Mesenchymal stem cell (in vitro differentiated cells and primary cell): ENCODE data around the gene G6PC1.
"Not testable (repeated sequence)": the region's sequence is repeated elsewhere in the genome, so short reads cannot be mapped to it uniquely, and the experiment has no call there.

ENCODE experiments used
- DNase-seq: peaks from one replicate; pipeline ENCODE4 v3.0.0-alpha.2; 2013
- H2AFZ ChIP-seq: one replicate; pipeline ENCODE4 v1.6.1; 2013; ENCODE audit warnings: low read depth, mild to moderate bottlenecking, control low read depth, inconsistent platforms, low read length, moderate library complexity
- H2AK5ac ChIP-seq: 2 replicates; pipeline ENCODE4 v1.6.1; 2013; ENCODE audit warnings: low read length, moderate library complexity, mild to moderate bottlenecking, inconsistent platforms; ENCODE audit not compliant: severe bottlenecking
- H2BK120ac ChIP-seq: one replicate; pipeline ENCODE4 v1.6.1; 2013; ENCODE audit warnings: low read depth, mild to moderate bottlenecking, inconsistent platforms, low read length, moderate library complexity
- H2BK12ac ChIP-seq, 2 experiments: one replicate each; pipeline ENCODE4 v1.6.1; 2013; ENCODE audit warnings: inconsistent platforms in 2 of 2, low read length in 2 of 2, mild to moderate bottlenecking in 2 of 2, moderate library complexity in 2 of 2, control low read depth in 1 of 2
- H2BK15ac ChIP-seq: one replicate; pipeline ENCODE4 v1.6.1; 2013; ENCODE audit warnings: mild to moderate bottlenecking, low read depth, inconsistent platforms; ENCODE audit not compliant: poor library complexity, severe bottlenecking
- H2BK5ac ChIP-seq: 2 replicates; pipeline ENCODE4 v1.6.1; 2013; ENCODE audit warnings: low read depth, mild to moderate bottlenecking, low read length, control low read depth, inconsistent platforms; ENCODE audit not compliant: poor library complexity, severe bottlenecking
- H3K14ac ChIP-seq, 2 experiments: one replicate each; pipeline ENCODE4 v1.6.1; 2013; ENCODE audit warnings: inconsistent platforms in 2 of 2, low read length in 2 of 2, control low read depth in 1 of 2, mild to moderate bottlenecking in 1 of 2, moderate library complexity in 1 of 2
- H3K18ac ChIP-seq, 2 experiments: one replicate each; pipeline ENCODE4 v1.6.1; 2013; ENCODE audit warnings: inconsistent platforms in 2 of 2, low read length in 2 of 2, control low read depth in 1 of 2, low read depth in 1 of 2, mild to moderate bottlenecking in 1 of 2
- H3K23ac ChIP-seq, 2 experiments: one replicate each; pipeline ENCODE4 v1.6.1; 2013; ENCODE audit warnings: inconsistent platforms in 2 of 2, low read length in 2 of 2, mild to moderate bottlenecking in 2 of 2, moderate library complexity in 2 of 2, control low read depth in 1 of 2
- H3K27ac ChIP-seq: 2 replicates; pipeline ENCODE4 v1.5.1; 2013; ENCODE audit warnings: mild to moderate bottlenecking, moderate library complexity, low read length, control low read depth, inconsistent platforms; ENCODE audit not compliant: poor library complexity, severe bottlenecking
- H3K27me3 ChIP-seq, 2 experiments: 2 replicates each; pipeline versions ENCODE4 v1.6.1 to v1.7.0; 2013; ENCODE audit warnings: low read length in 2 of 2, mild to moderate bottlenecking in 2 of 2, moderate library complexity in 2 of 2, control low read depth in 1 of 2, inconsistent platforms in 1 of 2; ENCODE audit not compliant: control insufficient read depth in 1 of 2, insufficient read depth in 1 of 2
- H3K36me3 ChIP-seq, 2 experiments: 2 replicates each; pipeline versions ENCODE4 v1.6.1 to v1.7.0; 2013; ENCODE audit warnings: low read length in 2 of 2, control low read depth in 1 of 2, inconsistent platforms in 1 of 2, low read depth in 1 of 2, mild to moderate bottlenecking in 1 of 2; ENCODE audit not compliant: insufficient read depth in 2 of 2, control insufficient read depth in 1 of 2
- H3K4ac ChIP-seq, 2 experiments: one replicate each; pipeline ENCODE4 v1.6.1; 2013; ENCODE audit warnings: inconsistent platforms in 2 of 2, low read length in 2 of 2, mild to moderate bottlenecking in 2 of 2, moderate library complexity in 2 of 2, control low read depth in 1 of 2, low read depth in 1 of 2
- H3K4me1 ChIP-seq: 2 replicates; pipeline ENCODE4 v1.6.1; 2013; ENCODE audit warnings: low read depth, low read length, control low read depth; ENCODE audit not compliant: control insufficient read depth, insufficient read depth
- H3K4me2 ChIP-seq: 2 replicates; pipeline ENCODE4 v1.6.1; 2013; ENCODE audit warnings: low read length, mild to moderate bottlenecking, inconsistent platforms; ENCODE audit not compliant: poor library complexity, severe bottlenecking
- H3K4me3 ChIP-seq, 2 experiments: 2 replicates each; pipeline versions ENCODE4 v1.5.1 to v1.7.0; 2013; ENCODE audit warnings: low read length in 2 of 2, mild to moderate bottlenecking in 2 of 2, control low read depth in 1 of 2, low read depth in 1 of 2; ENCODE audit not compliant: insufficient read depth in 1 of 2
- H3K79me1 ChIP-seq: replicated peaks from 2 replicates; pipeline ENCODE4 v1.6.1; 2013; ENCODE audit warnings: mild to moderate bottlenecking, control low read depth, low read length, inconsistent platforms; ENCODE audit not compliant: poor library complexity, severe bottlenecking
- H3K9ac ChIP-seq: 2 replicates; pipeline ENCODE4 v1.7.0; 2013; ENCODE audit warnings: mild to moderate bottlenecking, low read length, moderate library complexity
- H3K9me3 ChIP-seq: 2 replicates; pipeline ENCODE4 v1.7.0; 2013; ENCODE audit warnings: mild to moderate bottlenecking, low read length; ENCODE audit not compliant: control insufficient read depth
- H4K8ac ChIP-seq: one replicate; pipeline ENCODE4 v1.6.1; 2013; ENCODE audit warnings: inconsistent platforms, mild to moderate bottlenecking, low read length, moderate library complexity
- H4K91ac ChIP-seq: one replicate; pipeline ENCODE4 v1.6.1; 2013; ENCODE audit warnings: mild to moderate bottlenecking, low read length, inconsistent platforms
- WGBS: methylation state at CpG from one replicate; pipeline ENCODE4 v1.1.7; 2013; ENCODE audit warnings: mixed read lengths; 5-methylcytosine and 5-hydroxymethylcytosine counted together

Gene G6PC1

DNA sequence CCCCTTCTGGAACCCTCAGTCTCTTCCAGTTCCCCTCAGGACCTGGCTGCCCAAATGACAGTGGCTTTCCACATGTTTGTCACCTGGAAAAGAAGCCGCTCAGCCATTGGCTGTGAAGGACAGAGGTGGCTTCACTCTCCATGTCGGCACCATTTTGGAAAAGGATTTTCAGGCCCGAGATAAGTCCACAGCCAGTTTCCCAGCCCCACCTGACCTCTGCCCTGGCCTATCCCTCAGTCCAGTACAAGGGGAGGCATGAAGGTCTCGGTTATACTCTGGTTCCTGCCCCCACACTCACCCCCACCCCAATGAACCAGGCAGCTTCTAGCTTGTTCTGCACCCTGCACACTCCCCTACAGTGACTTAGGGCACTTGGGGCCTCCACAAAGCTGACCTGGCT is 34.4 kb upstream of the G6PC1 start:
- WGBS = 75% methylated on average over 4 of the region's 4 CpGs
- no peak overlapping the region for H3K4me3 ChIP-seq
- H4K91ac ChIP-seq = no peak overlapping the region
- H2AK5ac ChIP-seq = no peak overlapping the region
- H2AFZ ChIP-seq = no peak overlapping the region
- no peak overlapping the region for H3K4ac ChIP-seq
- H2BK12ac ChIP-seq = no peak overlapping the region
- H2BK5ac ChIP-seq = no peak overlapping the region
- no peak overlapping the region for H4K8ac ChIP-seq
- peaks cover 6% of the 10 kb centered on the region for H3K4me1 ChIP-seq
- H3K27ac ChIP-seq = no peak overlapping the region
- H3K36me3 ChIP-seq = no peaks in the 10 kb centered on the region
- H3K14ac ChIP-seq = peak overlapping the region in 1 of 2 experiments; percentile 20
- H3K18ac ChIP-seq = no peak overlapping the region
- no peaks in the 10 kb centered on the region for H3K79me1 ChIP-seq
- peak overlapping the region in 1 of 2 experiments; percentile 50 for H3K23ac ChIP-seq
- H3K9me3 ChIP-seq = peaks cover 9% of the 10 kb centered on the region
- H3K9ac ChIP-seq = no peak overlapping the region
- no peak overlapping the region for H2BK15ac ChIP-seq
- H2BK120ac ChIP-seq = no peak overlapping the region
- H3K27me3 ChIP-seq = peaks cover 0 to 16% of the 10 kb centered on the region in 2 experiments
- DNase-seq = no peak
- H3K4me2 ChIP-seq = no peak overlapping the region

- Histone ChIP-seq H2BK120ac (no peak overlapping the region), H3K36me3 (no peaks in the 10 kb centered on the region), H3K79me1 (no peaks in the 10 kb centered on the region), H2BK15ac (no peak overlapping the region), H3K4me1 (peaks cover 6% of the 10 kb centered on the region), H3K27me3 (peaks cover 0 to 19% of the 10 kb centered on the region in 2 experiments), H3K9ac (no peak overlapping the region), H3K18ac (no peak overlapping the region), H3K4ac (no peak overlapping the region), H4K91ac (no peak overlapping the region), H3K14ac (peak overlapping the region in 1 of 2 experiments; percentile 20), H2AK5ac (no peak overlapping the region), H4K8ac (no peak overlapping the region), H3K4me2 (no peak overlapping the region), H2AFZ (peak overlapping the region; percentile 11), H2BK5ac (no peak overlapping the region), H3K4me3 (no peak overlapping the region), H3K27ac (no peak overlapping the region), H3K9me3 (peaks cover 16% of the 10 kb centered on the region), H2BK12ac (no peak overlapping the region), H3K23ac (peak overlapping the region in 1 of 2 experiments; percentile 50)
- no peak for DNase-seq
- 72% methylated on average over 8 of the region's 12 CpGs for WGBS
Observed at GRCh38 chr17:42866631-42867575, 33.7 kb upstream of the G6PC1 start.

DNA sequence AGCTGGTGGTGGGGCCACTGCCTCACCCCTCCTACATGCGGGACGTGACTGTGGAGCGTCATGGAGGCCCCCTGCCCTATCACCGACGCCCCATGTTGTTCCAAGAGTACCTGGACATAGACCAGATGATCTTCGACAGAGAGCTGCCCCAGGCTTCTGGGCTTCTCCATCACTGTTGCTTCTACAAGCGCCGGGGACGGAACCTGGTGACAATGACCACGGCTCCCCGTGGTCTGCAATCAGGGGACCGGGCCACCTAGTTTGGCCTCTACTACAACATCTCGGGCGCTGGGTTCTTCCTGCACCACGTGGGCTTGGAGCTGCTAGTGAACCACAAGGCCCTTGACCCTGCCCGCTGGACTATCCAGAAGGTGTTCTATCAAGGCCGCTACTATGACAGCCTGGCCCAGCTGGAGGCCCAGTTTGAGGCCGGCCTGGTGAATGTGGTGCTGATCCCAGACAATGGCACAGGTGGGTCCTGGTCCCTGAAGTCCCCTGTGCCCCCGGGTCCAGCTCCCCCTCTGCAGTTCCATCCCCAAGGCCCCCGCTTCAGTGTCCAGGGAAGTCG is 32.8 kb upstream of the G6PC1 start:
- not testable (repeated sequence) for H2BK12ac ChIP-seq, H3K14ac ChIP-seq, H4K91ac ChIP-seq, H3K18ac ChIP-seq, H4K8ac ChIP-seq, H2BK5ac ChIP-seq, H3K4ac ChIP-seq, H2BK15ac ChIP-seq, H3K27ac ChIP-seq, H3K4me3 ChIP-seq, H3K79me1 ChIP-seq, H3K4me1 ChIP-seq, H3K4me2 ChIP-seq, H2BK120ac ChIP-seq, H3K9ac ChIP-seq, H3K23ac ChIP-seq, DNase-seq, H2AK5ac ChIP-seq, H3K36me3 ChIP-seq, H2AFZ ChIP-seq
- 93% methylated on average over 15 of the region's 21 CpGs for WGBS
- H3K27me3 ChIP-seq = peaks cover 0 to 28% of the 10 kb centered on the region in 2 experiments
- peaks cover 17% of the 10 kb centered on the region for H3K9me3 ChIP-seq

- Histone ChIP-seq H2BK12ac (no peak overlapping the region), H4K91ac (no peak overlapping the region), H3K4me1 (peaks cover 6% of the 10 kb centered on the region), H3K27me3 (peaks cover 5 to 33% of the 10 kb centered on the region in 2 experiments), H3K4ac (no peak overlapping the region), H3K36me3 (no peaks in the 10 kb centered on the region), H3K23ac (no peak overlapping the region), H2AK5ac (no peak overlapping the region), H3K14ac (no peak overlapping the region), H3K4me3 (no peak overlapping the region), H2BK120ac (no peak overlapping the region), H2BK15ac (no peak overlapping the region), H3K18ac (no peak overlapping the region), H3K27ac (no peak overlapping the region), H3K9me3 (peaks cover 17% of the 10 kb centered on the region), H4K8ac (no peak overlapping the region), H3K79me1 (no peaks in the 10 kb centered on the region), H2BK5ac (no peak overlapping the region), H3K9ac (no peak overlapping the region), H3K4me2 (no peak overlapping the region), H2AFZ (no peak overlapping the region)
- no peak for DNase-seq
- 92% methylated on average over 12 of the region's 12 CpGs for WGBS
Observed at GRCh38 chr17:42868338-42868737, 32.3 kb upstream of the G6PC1 start.
